HG03354 (cell line): ENCODE results near the gene NBPF26.
"Not testable (repeated sequence)": the region's sequence is repeated elsewhere in the genome, so short reads cannot be mapped to it uniquely, and the experiment has no call there.

Source experiments
- ATAC-seq: cut with Tn5 transposase; IDR thresholded peaks from one replicate; pipeline ENCODE4 v1.9.1; 2021; ENCODE audit warnings: mild to moderate bottlenecking; ENCODE audit not compliant: unreplicated experiment, poor library complexity, severe bottlenecking

NBPF26 gene

DNA sequence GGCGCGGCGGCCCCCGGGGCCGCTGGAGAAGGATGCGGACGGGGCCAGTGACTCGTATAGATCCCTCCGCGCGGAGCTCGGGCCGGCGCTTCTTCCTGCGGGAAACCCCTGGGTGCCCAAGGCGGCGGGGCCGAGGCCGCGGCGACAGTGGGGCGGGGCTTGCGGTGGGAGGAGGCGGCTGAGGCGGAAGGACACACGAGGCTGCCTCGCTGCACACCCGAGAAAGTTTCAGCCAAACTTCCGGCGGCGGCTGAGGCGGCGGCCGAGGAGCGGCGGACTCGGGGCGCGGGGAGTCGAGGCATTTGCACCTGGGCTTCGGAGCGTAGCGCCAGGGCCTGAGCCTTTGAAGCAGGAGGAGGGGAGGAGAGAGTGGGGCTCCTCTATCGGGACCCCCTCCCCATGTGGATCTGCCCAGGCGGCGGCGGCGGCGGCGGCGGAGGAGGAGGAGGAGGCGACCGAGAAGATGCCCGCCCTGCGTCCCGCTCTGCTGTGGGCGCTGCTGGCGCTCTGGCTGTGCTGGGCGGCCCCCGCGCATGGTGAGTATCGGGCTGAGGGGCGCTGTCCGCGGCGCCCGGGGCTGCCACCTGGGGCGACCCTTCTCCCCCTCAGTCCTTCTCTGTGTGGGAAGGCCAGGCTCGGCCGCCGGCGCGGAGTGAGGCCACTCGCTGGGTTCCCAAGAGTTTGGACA lies at the start of gene NBPF26:
TSS of gene NBPF26 (plus strand) at position 231 of the 688 bp plus-strand sequence.
- not testable (repeated sequence) for ATAC-seq

GRCh38 chr1:120680106-120680819 lies 43.5 kb upstream of the NBPF26 start:
- ATAC-seq = not testable (repeated sequence)

DNA sequence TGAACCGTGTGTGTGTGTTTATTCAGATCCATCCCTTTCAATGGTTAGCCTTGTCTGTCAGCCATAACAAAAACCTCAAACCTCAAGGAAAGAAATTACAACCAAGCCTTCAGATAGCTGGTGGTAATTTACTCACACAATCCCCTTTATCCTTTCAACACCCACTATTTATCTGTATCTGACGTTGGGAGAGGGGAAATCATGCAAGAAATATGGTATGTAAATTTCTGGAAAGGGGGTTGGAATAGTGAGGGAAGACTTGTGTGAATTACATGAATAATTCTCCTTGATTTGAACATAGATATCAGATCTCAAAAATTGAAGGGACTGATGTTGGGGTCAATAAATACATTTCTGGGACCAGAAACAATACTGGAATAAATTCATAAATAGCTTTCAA lies 42.8 kb upstream of the NBPF26 start:
- ATAC-seq = not testable (repeated sequence)

GRCh38 chr1:120684397-120684796 lies 39.3 kb upstream of the NBPF26 start:
- ATAC-seq = not testable (repeated sequence)

GRCh38 chr1:120685622-120686021 lies 38.1 kb upstream of the NBPF26 start:
- ATAC-seq = not testable (repeated sequence)

GRCh38 chr1:120687250-120687649 lies 36.5 kb upstream of the NBPF26 start:
- not testable (repeated sequence) for ATAC-seq

DNA sequence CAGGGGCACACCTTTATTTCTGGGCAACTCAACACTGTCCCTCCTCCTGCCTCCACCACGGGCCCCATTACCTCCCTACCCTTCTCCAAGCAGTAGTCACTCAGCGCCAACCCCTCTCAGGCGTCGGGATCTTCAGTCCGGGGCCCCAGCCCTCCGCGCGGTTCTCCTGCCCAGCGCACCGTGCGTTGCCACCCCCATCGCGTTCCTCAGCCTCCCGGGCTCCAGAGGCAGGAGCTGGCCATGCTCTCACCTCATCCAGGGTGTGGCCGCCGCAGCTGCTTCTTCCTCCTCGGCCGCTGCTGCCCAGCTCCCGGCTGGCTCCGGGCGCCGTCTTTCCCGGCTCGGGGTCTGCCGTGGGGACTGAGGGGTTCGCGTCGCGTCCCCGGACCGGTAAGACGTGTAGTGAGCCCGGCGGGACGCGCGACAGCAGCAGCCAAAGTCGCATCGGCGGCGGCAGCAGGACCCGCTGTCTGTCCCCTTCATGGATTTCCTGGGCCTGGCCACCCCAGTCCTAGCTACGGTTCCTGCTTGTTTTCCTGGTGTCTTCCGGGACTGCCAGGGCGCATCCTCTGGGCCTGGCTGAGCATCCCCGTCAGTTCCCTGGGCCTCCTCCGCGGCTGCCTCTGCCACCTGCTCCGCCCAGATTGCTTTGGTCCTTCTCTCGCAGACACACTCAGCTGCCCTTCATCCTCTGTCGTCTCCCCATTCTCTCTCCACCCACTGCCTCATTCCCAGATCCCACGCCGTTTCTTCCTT lies 22.8 kb upstream of the NBPF26 start:
- ATAC-seq = not testable (repeated sequence)

DNA sequence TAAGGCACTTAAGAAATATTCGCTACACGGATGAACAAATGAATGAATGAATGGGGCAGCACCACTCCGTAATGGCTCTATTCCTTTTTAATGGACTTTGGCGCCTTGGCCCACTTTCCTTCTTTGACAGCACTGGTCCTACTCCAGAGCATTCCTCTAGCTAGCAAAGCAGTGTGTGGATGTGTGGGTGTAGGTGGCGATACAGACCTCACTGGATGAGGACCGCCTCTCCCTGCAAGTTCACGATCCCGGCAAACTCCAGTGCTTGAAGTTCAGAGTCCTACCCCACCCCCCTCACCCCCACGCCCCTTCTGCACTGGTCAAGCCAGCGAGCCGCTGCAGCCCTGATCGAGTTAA lies 409 bp upstream of the NBPF26 start:
- ATAC-seq = not testable (repeated sequence)

GRCh38 chr1:120724507-120724906 lies 762 bp downstream of the NBPF26 start:
- not testable (repeated sequence) for ATAC-seq

DNA sequence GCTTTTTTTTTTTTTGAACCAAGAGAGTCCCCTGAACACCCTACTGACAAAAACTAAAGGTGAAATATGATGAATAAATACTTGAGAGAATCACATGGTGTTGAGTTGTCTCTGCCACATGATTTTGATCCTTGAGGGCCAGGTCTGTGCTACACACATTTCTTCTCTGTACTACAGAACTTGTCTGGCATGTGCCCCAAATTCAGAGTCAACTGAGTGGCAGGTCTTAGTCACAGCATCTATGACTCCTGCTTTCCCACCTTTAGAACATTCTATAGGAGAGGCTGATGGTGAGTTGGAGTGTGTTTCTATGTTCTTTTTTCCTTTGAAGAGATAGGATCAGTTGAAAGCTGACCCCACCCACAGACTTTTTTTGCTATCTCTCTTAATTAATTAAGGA lies 5.1 kb downstream of the NBPF26 start:
- ATAC-seq = not testable (repeated sequence)

- not testable (repeated sequence) for ATAC-seq
Observed at GRCh38 chr1:120769090-120769489, 45.3 kb downstream of the NBPF26 start.

- not testable (repeated sequence) for ATAC-seq
Observed at GRCh38 chr1:120805452-120805851, 81.7 kb downstream of the NBPF26 start.

DNA sequence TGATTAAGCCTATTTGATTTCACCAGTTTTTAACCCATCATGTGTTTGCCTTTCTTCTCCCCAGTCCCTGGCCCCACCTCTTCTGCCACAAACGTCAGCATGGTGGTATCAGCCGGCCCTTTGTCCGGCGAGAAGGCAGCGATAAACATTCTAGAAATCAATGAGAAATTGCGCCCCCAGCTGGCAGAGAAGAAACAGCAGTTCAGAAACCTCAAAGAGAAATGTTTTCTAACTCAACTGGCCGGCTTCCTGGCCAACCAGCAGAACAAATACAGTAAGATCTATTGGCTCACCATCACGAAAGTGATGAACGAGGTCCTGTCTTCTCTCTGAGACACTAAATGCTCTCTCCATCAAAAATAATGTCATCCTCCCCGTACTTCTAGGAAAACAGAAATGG lies 88.1 kb downstream of the NBPF26 start:
- ATAC-seq = not testable (repeated sequence)

DNA sequence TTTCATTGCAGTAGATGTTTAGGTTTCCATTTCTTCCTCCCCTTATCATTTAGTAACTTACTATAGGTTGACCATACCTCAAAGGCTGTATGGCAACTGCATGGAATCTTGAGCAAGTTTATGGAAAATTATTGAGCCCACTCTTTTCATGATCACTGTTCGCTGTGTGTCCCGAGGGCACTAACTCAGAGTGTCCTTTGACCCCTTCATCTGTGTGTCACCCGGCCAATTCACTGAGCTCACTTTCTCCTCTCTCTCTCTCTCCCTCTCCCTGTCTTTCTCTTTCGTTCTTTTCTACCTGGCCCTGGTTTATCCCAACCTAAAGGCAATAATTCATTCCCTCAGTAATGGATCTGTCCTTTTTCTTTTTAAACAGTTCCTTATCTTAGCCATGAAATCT lies 101.3 kb downstream of the NBPF26 start:
- ATAC-seq = not testable (repeated sequence)

- ATAC-seq = not testable (repeated sequence)
Observed at GRCh38 chr1:120826623-120827022, 102.9 kb downstream of the NBPF26 start.

- ATAC-seq = not testable (repeated sequence)
Observed at GRCh38 chr1:120844186-120844944, 120.6 kb downstream of the NBPF26 start.

GRCh38 chr1:120844945-120845330 lies 121.2 kb downstream of the NBPF26 start:
- ATAC-seq = not testable (repeated sequence)

GRCh38 chr1:120849400-120850286 lies 125.9 kb downstream of the NBPF26 start:
- not testable (repeated sequence) for ATAC-seq

- ATAC-seq = peak; percentile 50
Observed at GRCh38 chr1:120850287-120850536, 126.5 kb downstream of the NBPF26 start.
